K562 (cell line): Measurements from ENCODE around the gene TSEN34. TPM values are rescaled to one million over a fixed set of nuclear protein-coding genes. Genes with fewer than 3 reads are reported as not detected.

Experiments
- ATF4 ChIP-seq: fragments of 450-650 bp; formaldehyde crosslinking; IDR thresholded peaks from 2 replicates; pipeline ENCODE4 v1.4.0; 2022; ENCODE audit warnings: mild to moderate bottlenecking, moderate library complexity
- CHD7 ChIP-seq: fragments of 200-600 bp; sonication (generic); IDR thresholded peaks from one replicate; pipeline ENCODE4 v1.6.1; 2012; ENCODE audit warnings: mild to moderate bottlenecking, low read depth, low read length, inconsistent platforms
- HBP1 ChIP-seq: fragments of 450-650 bp; formaldehyde crosslinking; IDR thresholded peaks from 2 replicates; pipeline ENCODE4 v1.4.0; 2022; ENCODE audit warnings: missing genetic modification characterization
- IRF1 ChIP-seq: sonication (generic); formaldehyde crosslinking; IDR thresholded peaks from 2 replicates; pipeline ENCODE4 v1.8.0; 2022; ENCODE audit warnings: missing genetic modification reagents, mild to moderate bottlenecking, borderline replicate concordance
- TFE3 ChIP-seq: fragments of 450-650 bp; formaldehyde crosslinking; IDR thresholded peaks from 2 replicates; pipeline ENCODE4 v1.4.0; 2020; ENCODE audit warnings: mild to moderate bottlenecking, mixed read lengths
- ZNF398 ChIP-seq: fragments of 250-450 bp; sonication (Bioruptor Pico); IDR thresholded peaks from 2 replicates; pipeline ENCODE4 v1.8.0; 2021; ENCODE audit warnings: moderate library complexity, mild to moderate bottlenecking, inconsistent platforms
- polyA plus RNA-seq, 8 experiments: library from polyadenylated mRNA; depleted of rRNA in 4 of 8; stranded (reverse) in 5 of 8; unstranded in 3 of 8; fragments of >200 nt; fragmentation: Nextera tagmentation in 2 of 8; fragmentation: Illumina TruSeq in 1 of 8; extraction: Ambion mirVana in 2 of 8; extraction: Trizol in 1 of 8; gene quantifications; 2 replicates each; pipeline versions ENCODE4 v1.2.1 to v1.2.3, GENCODE V29; 2011 to 2014; ENCODE audit warnings: inconsistent platforms in 1 of 8, missing spikeins in 1 of 8
- total RNA-seq, 7 experiments: library from RNA; depleted of rRNA in 6 of 7; stranded (reverse); fragments of >200 nt in 6 of 7; fragmentation: Illumina TruSeq in 2 of 7; extraction: Trizol in 2 of 7; gene quantifications; 2 replicates each; pipeline versions ENCODE4 v1.2.1 to v1.2.3, GENCODE V29; 2011 to 2021; ENCODE audit warnings: low replicate concordance in 1 of 7

TSEN34 gene
- total and polyA plus RNA-seq, 9 of the 15 experiments (the other 6 are each of a cell fraction or from before 2014, with no cell fraction given), result 3.1 to 57.6 (median 29.5) TPM

- TF ChIP-seq IRF1 (CRISPR knock-in tag) (no peak), CHD7 (no peak), TFE3 (CRISPR knock-in tag) (peak; percentile 33; the same call in 1 of the 2 replicates), HBP1 (CRISPR knock-in tag) (peak; percentile 95), ZNF398 (CRISPR knock-in tag) (no peak), ATF4 (CRISPR knock-in tag) (no peak; the same call in 1 of the 2 replicates)
These were observed 17.1 kb downstream of the TSEN34 start (continued) for GRCh38 chr19:54207983-54208783.
